ENCODE measurements around the gene ITLN2. TPM values are rescaled to one million over a fixed set of nuclear protein-coding genes. Genes with fewer than 3 reads are reported as not detected.
"Not testable (repeated sequence)": the region's sequence is repeated elsewhere in the genome, so short reads cannot be mapped to it uniquely, and the experiment has no call there.

The ITLN2 gene
- total RNA-seq, 2 donors from 2014 or later = not detected

DNA sequence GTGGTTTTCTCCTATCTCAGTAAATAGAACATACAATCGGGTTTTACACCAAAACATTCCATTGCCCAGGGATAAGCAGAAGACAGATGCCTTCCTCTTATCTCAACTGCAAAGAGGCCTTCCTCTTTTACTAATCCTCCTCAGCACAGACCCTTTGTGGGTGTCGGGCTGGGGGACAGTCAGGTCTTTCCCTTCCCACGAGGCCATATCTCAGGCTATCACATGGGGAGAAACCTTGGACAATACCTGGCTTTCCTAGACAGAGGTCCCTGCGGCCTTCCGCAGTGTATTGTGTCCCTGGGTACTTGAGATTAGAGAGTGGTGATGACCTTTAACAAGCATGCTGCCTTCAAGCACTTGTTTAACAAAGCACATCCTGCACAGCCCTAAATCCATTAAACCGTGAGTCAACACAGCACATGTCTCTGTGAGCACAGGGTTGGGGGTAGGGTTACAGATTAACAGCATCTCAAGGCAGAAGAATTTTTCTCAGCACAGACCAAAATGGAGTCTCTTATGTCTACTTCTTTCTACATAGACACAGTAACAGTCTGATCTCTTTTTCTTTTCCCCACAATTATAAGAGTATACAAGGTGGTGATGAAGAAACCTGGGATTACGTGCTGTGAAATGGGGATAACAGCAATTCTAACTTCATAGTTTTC is 5.3 kb downstream of the ITLN2 start:
- H3K36me3 Mint-ChIP-seq (ENCODE audit: insufficient read depth in 2 of 2); H3K4me3 Mint-ChIP-seq; DNase-seq; ATAC-seq (replicated peaks in 1 of 2); H3K27me3 Mint-ChIP-seq (ENCODE audit: low read depth); H3K9me3 Mint-ChIP-seq; H3K27ac Mint-ChIP-seq; H3K4me1 Mint-ChIP-seq (ENCODE audit: low read depth): not testable (repeated sequence)

DNA sequence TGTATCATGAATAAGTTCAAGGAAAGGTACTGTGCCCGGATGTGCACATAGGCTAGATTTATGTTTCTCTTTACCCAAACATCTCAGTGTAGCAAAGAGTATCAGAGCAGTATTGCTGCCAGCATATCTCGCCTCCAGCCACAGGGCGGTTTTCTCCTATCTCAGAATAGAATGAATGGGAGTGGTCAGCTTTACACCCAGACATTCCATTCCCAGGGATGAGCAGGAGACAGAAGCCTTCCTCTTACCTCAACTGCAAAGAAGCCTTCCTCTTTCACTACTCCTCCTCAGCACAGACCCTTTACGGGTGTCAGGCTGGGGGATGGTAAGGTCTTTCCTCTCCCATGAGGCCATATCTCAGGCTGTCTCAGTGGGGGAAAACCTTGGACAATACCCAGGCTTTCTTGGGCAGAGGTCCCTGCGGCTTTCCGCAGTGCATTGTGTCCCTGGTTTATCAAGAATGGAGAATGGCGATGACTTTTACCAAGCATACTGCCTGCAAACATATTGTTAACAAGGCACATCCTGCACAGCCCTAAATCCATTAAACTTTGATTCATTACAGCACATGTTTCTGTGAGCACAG is 7.3 kb downstream of the ITLN2 start:
- H3K4me3 Mint-ChIP-seq; ATAC-seq (replicated peaks in 1 of 2); H3K9me3 Mint-ChIP-seq: not testable (repeated sequence)

GRCh38 chr1:160945881-160946280 is 8.7 kb downstream of the ITLN2 start:
- not testable (repeated sequence) for H3K36me3 Mint-ChIP-seq (ENCODE audit: insufficient read depth in 2 of 2)

More for the DNA sequence above, 7.3 kb downstream of the ITLN2 start:
- H3K27ac Mint-ChIP-seq; DNase-seq; H3K4me1 Mint-ChIP-seq (ENCODE audit: low read depth); H3K27me3 Mint-ChIP-seq (ENCODE audit: low read depth); H3K36me3 Mint-ChIP-seq (ENCODE audit: insufficient read depth in 2 of 2): not testable (repeated sequence)

DNA sequence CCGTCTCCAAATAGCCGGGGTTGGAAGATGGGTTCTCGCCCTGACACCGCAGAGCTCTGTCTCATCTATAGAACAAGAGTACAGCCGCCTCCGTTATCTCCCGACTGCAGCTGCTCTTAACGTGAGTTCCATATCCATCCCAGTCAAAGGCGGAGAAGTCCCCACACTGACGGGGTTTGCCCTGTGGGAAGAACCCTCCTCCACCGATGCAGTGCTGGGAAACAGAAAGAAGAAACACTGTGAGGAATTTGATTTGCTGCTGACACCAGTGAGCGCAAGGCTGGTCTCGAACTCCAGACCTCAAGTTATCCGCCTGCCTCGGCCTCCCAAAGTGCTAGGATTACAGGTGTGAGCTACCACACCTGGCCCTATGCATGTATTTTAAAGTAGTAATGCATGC is 9.5 kb downstream of the ITLN2 start:
- ATAC-seq (replicated peaks in 1 of 2) (no peak), DNase-seq (no peak)
- Mint-ChIP-seq H3K27ac (no peak overlapping the region), H3K4me1 (ENCODE audit: low read depth) (no peaks in the 10 kb centered on the region), H3K9me3 (no peaks in the 10 kb centered on the region), H3K4me3 (no peak overlapping the region), H3K36me3 (ENCODE audit: insufficient read depth in 2 of 2) (no peaks in the 10 kb centered on the region), H3K27me3 (ENCODE audit: low read depth) (no peaks in the 10 kb centered on the region)

More at GRCh38 chr1:160945881-160946280, 8.7 kb downstream of the ITLN2 start:
- not testable (repeated sequence) for H3K27ac Mint-ChIP-seq; H3K4me3 Mint-ChIP-seq; DNase-seq; H3K27me3 Mint-ChIP-seq (ENCODE audit: low read depth); H3K4me1 Mint-ChIP-seq (ENCODE audit: low read depth); ATAC-seq (replicated peaks in 1 of 2); H3K9me3 Mint-ChIP-seq

DNA sequence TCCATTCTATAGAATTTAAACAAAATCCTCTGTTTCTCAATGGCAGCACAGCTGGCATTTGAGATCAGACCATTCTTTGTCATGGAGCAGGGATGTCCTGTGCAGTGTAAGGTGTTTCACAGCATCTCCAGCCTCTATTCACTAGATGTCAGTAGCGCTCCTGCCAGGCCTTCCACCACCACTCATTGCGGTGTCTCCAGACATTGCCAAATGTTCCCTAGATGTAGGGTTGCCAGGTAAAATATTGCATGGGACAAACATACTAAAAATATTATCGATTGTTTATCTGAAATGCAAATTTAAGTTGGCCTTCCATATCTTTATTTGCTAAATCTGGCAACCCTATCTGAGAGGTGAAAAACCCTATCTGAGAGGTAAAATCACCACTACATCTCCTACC is 11.7 kb downstream of the ITLN2 start:
- no peaks in the 10 kb centered on the region for H3K4me1 Mint-ChIP-seq (ENCODE audit: low read depth)
- no peak overlapping the region for H3K27ac Mint-ChIP-seq
- no peak for ATAC-seq (replicated peaks in 1 of 2)
- no peak for DNase-seq
- H3K27me3 Mint-ChIP-seq (ENCODE audit: low read depth) = no peaks in the 10 kb centered on the region
- H3K4me3 Mint-ChIP-seq = no peak overlapping the region
- H3K9me3 Mint-ChIP-seq = no peaks in the 10 kb centered on the region
- no peaks in the 10 kb centered on the region for H3K36me3 Mint-ChIP-seq (ENCODE audit: insufficient read depth in 2 of 2)

- not testable (repeated sequence) for H3K27me3 Mint-ChIP-seq (ENCODE audit: low read depth); H3K36me3 Mint-ChIP-seq (ENCODE audit: insufficient read depth in 2 of 2); ATAC-seq (replicated peaks in 1 of 2); DNase-seq; H3K9me3 Mint-ChIP-seq; H3K4me3 Mint-ChIP-seq; H3K27ac Mint-ChIP-seq; H3K4me1 Mint-ChIP-seq (ENCODE audit: low read depth)
These were observed 17.9 kb downstream of the ITLN2 start for GRCh38 chr1:160936666-160937065.

DNA sequence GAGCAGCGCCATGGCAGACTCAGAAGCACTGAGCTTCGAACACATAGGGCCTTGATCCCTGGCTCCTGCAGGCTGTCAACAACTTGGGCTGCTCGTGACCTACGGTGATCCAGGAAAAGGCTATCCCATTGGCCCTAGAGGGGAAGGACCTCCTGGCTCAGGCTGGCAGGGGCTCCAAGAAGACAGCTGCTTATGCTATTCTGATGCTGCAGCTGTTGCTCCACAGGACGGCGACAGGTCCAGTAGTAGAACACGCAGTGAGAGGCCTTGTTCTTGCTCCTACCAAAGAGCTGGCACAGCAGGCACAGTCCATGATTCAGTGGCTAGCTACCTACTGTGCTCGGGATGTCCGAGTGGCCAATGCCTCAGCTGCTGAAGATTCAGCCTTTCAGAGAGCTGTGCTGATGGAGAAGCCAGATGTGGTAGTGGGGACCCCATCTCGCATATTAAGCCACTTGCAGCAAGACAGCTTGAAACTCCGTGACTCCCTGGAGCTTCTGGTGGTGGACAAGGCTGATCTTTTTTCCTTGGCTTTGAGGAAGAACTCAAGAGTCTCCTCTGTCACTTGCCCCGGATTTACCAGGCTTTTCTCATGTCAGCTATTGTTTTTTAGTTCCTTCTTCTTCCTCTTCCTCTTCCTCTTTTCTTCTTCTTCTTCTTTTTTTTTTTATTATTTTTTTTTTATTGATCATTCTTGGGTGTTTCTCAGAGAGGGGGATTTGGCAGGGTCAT is 18.9 kb downstream of the ITLN2 start:
- Mint-ChIP-seq H3K27ac (no peak overlapping the region), H3K9me3 (peaks cover 0 to 2% of the 10 kb centered on the region in 2 donors), H3K36me3 (ENCODE audit: insufficient read depth in 2 of 2) (no peaks in the 10 kb centered on the region), H3K4me1 (ENCODE audit: low read depth) (no peaks in the 10 kb centered on the region), H3K4me3 (no peak overlapping the region), H3K27me3 (ENCODE audit: low read depth) (peaks cover 7% of the 10 kb centered on the region)
- ATAC-seq (replicated peaks in 1 of 2) = no peak
- DNase-seq = no peak

GRCh38 chr1:160933305-160933704 is 21.3 kb downstream of the ITLN2 start:
- not testable (repeated sequence) for H3K9me3 Mint-ChIP-seq; H3K27ac Mint-ChIP-seq; H3K36me3 Mint-ChIP-seq (ENCODE audit: insufficient read depth in 2 of 2); H3K4me1 Mint-ChIP-seq (ENCODE audit: low read depth); DNase-seq; ATAC-seq (replicated peaks in 1 of 2); H3K27me3 Mint-ChIP-seq (ENCODE audit: low read depth); H3K4me3 Mint-ChIP-seq

- ATAC-seq (replicated peaks in 1 of 2) = no peak
- no peak for DNase-seq
- H3K36me3 Mint-ChIP-seq (ENCODE audit: insufficient read depth in 2 of 2) = peaks cover 12 to 18% of the 10 kb centered on the region in 2 donors
- H3K27me3 Mint-ChIP-seq (ENCODE audit: low read depth) = no peaks in the 10 kb centered on the region
- H3K27ac Mint-ChIP-seq = no peak overlapping the region
- H3K4me3 Mint-ChIP-seq = no peak overlapping the region
- peaks cover 8 to 9% of the 10 kb centered on the region in 2 donors for H3K9me3 Mint-ChIP-seq
- H3K4me1 Mint-ChIP-seq (ENCODE audit: low read depth) = no peaks in the 10 kb centered on the region
These were observed 28.9 kb downstream of the ITLN2 start for GRCh38 chr1:160925652-160926244.

DNA sequence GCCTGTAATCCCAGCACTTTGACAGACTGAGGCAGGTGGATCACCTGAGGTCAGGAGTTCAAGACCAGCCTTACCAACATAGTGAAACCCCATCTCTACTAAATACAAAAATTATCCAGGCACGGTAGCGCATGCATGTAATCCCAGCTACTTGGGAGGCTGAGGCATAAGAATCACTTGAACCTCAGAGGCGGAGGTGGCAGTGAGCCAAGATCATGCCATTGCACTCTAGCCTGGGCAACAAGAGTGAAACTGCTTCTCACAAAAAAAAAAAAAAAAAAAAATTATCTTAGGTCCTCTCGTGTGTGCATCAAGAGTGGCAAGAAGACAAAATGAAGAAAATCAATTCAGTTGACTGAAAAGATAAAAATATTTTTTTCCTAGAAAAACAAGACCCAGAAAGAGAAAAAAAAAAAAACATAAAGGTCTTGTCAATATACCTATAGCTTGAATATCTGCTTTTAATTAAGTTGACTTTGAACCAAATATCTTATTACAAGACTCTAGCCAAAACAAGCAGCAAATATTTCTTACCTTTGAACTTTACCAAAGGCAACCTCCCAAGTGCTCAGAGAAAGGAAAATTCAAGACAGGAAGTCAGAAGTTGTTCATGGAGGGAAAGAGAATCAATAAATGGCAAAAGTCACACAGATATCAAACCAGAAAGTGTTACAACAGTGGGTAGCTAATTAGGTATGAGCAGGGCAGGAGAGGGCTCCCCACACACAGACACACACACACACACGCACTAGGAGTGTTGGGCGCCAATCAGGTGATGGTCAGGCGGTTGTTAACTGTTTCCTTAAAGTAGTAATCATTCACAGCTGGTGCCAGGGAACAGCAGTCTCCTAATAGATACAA is 29.6 kb downstream of the ITLN2 start:
- H3K4me3 Mint-ChIP-seq = no peak overlapping the region
- DNase-seq = no peak
- peaks cover 10 to 13% of the 10 kb centered on the region in 2 donors for H3K9me3 Mint-ChIP-seq
- no peaks in the 10 kb centered on the region for H3K4me1 Mint-ChIP-seq (ENCODE audit: low read depth)
- no peak overlapping the region for H3K27ac Mint-ChIP-seq
- no peaks in the 10 kb centered on the region for H3K27me3 Mint-ChIP-seq (ENCODE audit: low read depth)
- ATAC-seq (replicated peaks in 1 of 2) = no peak
- peaks cover 12 to 20% of the 10 kb centered on the region in 2 donors for H3K36me3 Mint-ChIP-seq (ENCODE audit: insufficient read depth in 2 of 2)

- no peaks in the 10 kb centered on the region for H3K4me1 Mint-ChIP-seq (ENCODE audit: low read depth)
- H3K4me3 Mint-ChIP-seq = no peak overlapping the region
- peaks cover 6 to 7% of the 10 kb centered on the region in 2 donors for H3K9me3 Mint-ChIP-seq
- DNase-seq (no peak), ATAC-seq (replicated peaks in 1 of 2) (no peak)
- no peaks in the 10 kb centered on the region for H3K27me3 Mint-ChIP-seq (ENCODE audit: low read depth)
- H3K27ac Mint-ChIP-seq = no peak overlapping the region
- peaks cover 4 to 6% of the 10 kb centered on the region in 2 donors for H3K36me3 Mint-ChIP-seq (ENCODE audit: insufficient read depth in 2 of 2)
These were observed 37.9 kb downstream of the ITLN2 start for GRCh38 chr1:160916666-160917065.

- not testable (repeated sequence) for H3K27me3 Mint-ChIP-seq (ENCODE audit: low read depth); DNase-seq; H3K9me3 Mint-ChIP-seq; H3K27ac Mint-ChIP-seq; ATAC-seq (replicated peaks in 1 of 2); H3K4me1 Mint-ChIP-seq (ENCODE audit: low read depth); H3K4me3 Mint-ChIP-seq; H3K36me3 Mint-ChIP-seq (ENCODE audit: insufficient read depth in 2 of 2)
These were observed 41.4 kb downstream of the ITLN2 start for GRCh38 chr1:160913229-160913628.

All from activated T-cell treated with anti-CD3 and anti-CD28 coated beads, Interleukin-2, amount 50 U/mL, for 72 hours (primary cell).